Astrocyte (in vitro differentiated cells and primary cell): ENCODE results near the gene MIEF1. TPM values are rescaled to one million over a fixed set of nuclear protein-coding genes. Genes with fewer than 3 reads are reported as not detected.

ENCODE experiments used
- DNase-seq: peaks from one replicate; pipeline ENCODE4 v3.0.0-alpha.2; 2010; ENCODE audit warnings: low read depth
- FAIRE-seq: peaks from 2 replicates; lab custom pipeline; 2011; peaks lifted over from hg19 to GRCh38; lab: Jason Lieb, UNC
- H2AFZ ChIP-seq: 2 replicates; pipeline ENCODE4 v1.6.0; 2012; ENCODE audit warnings: low read depth, low read length, inconsistent platforms
- H3K27ac ChIP-seq: 2 replicates; pipeline ENCODE4 v1.5.1; 2011; ENCODE audit warnings: low read depth, low read length, inconsistent platforms
- H3K27me3 ChIP-seq: 2 replicates; pipeline ENCODE4 v1.6.0; 2011; ENCODE audit warnings: low read length, inconsistent platforms; ENCODE audit not compliant: insufficient read depth
- H3K36me3 ChIP-seq: 2 replicates; pipeline ENCODE4 v1.5.1; 2011; ENCODE audit warnings: low read length, inconsistent platforms; ENCODE audit not compliant: insufficient read depth
- H3K4me1 ChIP-seq: 2 replicates; pipeline ENCODE4 v1.5.1; 2011; ENCODE audit warnings: low read length, inconsistent platforms; ENCODE audit not compliant: insufficient read depth
- H3K4me2 ChIP-seq: 2 replicates; pipeline ENCODE4 v1.6.0; 2012; ENCODE audit warnings: low read length, inconsistent platforms
- H3K4me3 ChIP-seq: 2 replicates; pipeline ENCODE4 v1.5.1; 2011; ENCODE audit warnings: low read depth, mild to moderate bottlenecking, low read length, inconsistent platforms; ENCODE audit not compliant: insufficient read depth
- H3K79me2 ChIP-seq: 2 replicates; pipeline ENCODE4 v1.6.0; 2012; ENCODE audit warnings: mild to moderate bottlenecking, low read length, inconsistent platforms; ENCODE audit not compliant: insufficient read depth
- H3K9ac ChIP-seq: 2 replicates; pipeline ENCODE4 v1.6.0; 2012; ENCODE audit warnings: mild to moderate bottlenecking, low read length, inconsistent platforms
- H3K9me3 ChIP-seq: 2 replicates; pipeline ENCODE4 v1.5.1; 2012; ENCODE audit warnings: low read depth, mild to moderate bottlenecking, low read length, inconsistent platforms; ENCODE audit not compliant: insufficient read depth
- H4K20me1 ChIP-seq: 2 replicates; pipeline ENCODE4 v1.6.0; 2012; ENCODE audit warnings: low read length, inconsistent platforms; ENCODE audit not compliant: insufficient read depth
- H3K27ac Mint-ChIP-seq: one replicate; pipeline ENCODE4 v1.8.0; 2021; ENCODE audit warnings: mild to moderate bottlenecking, mixed read lengths; ENCODE audit not compliant: unreplicated experiment
- H3K27me3 Mint-ChIP-seq: one replicate; pipeline ENCODE4 v1.8.0; 2021; ENCODE audit warnings: low read depth, mixed read lengths; ENCODE audit not compliant: unreplicated experiment
- H3K36me3 Mint-ChIP-seq: one replicate; pipeline ENCODE4 v1.8.0; 2021; ENCODE audit warnings: low read depth, mixed read lengths; ENCODE audit not compliant: unreplicated experiment
- H3K4me1 Mint-ChIP-seq: one replicate; pipeline ENCODE4 v1.8.0; 2021; ENCODE audit warnings: low read depth, mixed read lengths; ENCODE audit not compliant: unreplicated experiment
- H3K4me3 Mint-ChIP-seq: one replicate; pipeline ENCODE4 v1.8.0; 2021; ENCODE audit warnings: mild to moderate bottlenecking, moderate library complexity, mixed read lengths; ENCODE audit not compliant: unreplicated experiment
- H3K9me3 Mint-ChIP-seq: one replicate; pipeline ENCODE4 v1.8.0; 2021; ENCODE audit warnings: mild to moderate bottlenecking, mixed read lengths; ENCODE audit not compliant: unreplicated experiment
- CTCF ChIP-seq: IDR thresholded peaks from 2 replicates; pipeline ENCODE4 v1.5.1; 2011; ENCODE audit warnings: low read depth, mild to moderate bottlenecking, inconsistent platforms, low read length, moderate library complexity; ENCODE audit not compliant: insufficient read depth
- EZH2 ChIP-seq: IDR thresholded peaks from 2 replicates; pipeline ENCODE4 v1.6.1; 2012; ENCODE audit warnings: mild to moderate bottlenecking, low read length, inconsistent platforms; ENCODE audit not compliant: insufficient read depth
- total RNA-seq: library from RNA; stranded (reverse); gene quantifications from 2 replicates; pipeline ENCODE4 v1.2.1, GENCODE V29; 2021

Gene MIEF1
- total RNA-seq, 1 donor from 2014 or later = 35.6 TPM

GRCh38 chr22:39510529-39511149 lies 8.5 kb downstream of the MIEF1 start:
- Histone ChIP-seq H3K27ac (no peak overlapping the region), H3K27me3 (no peaks in the 10 kb centered on the region), H3K9ac (no peak overlapping the region), H3K4me1 (peaks cover 9% of the 10 kb centered on the region), H3K36me3 (peaks cover 39% of the 10 kb centered on the region), H3K9me3 (no peaks in the 10 kb centered on the region), H3K4me2 (no peak overlapping the region), H4K20me1 (peaks cover 64% of the 10 kb centered on the region), H3K4me3 (no peak overlapping the region), H3K79me2 (peaks cover 66% of the 10 kb centered on the region), H2AFZ (no peak overlapping the region)
- Mint-ChIP-seq H3K27ac (no peak overlapping the region), H3K36me3 (peaks cover 25% of the 10 kb centered on the region), H3K4me1 (no peaks in the 10 kb centered on the region), H3K9me3 (no peaks in the 10 kb centered on the region), H3K27me3 (no peaks in the 10 kb centered on the region), H3K4me3 (no peak overlapping the region)
- no peak for FAIRE-seq
- TF ChIP-seq CTCF (no peak), EZH2 (no peak)
- no peak for DNase-seq

GRCh38 chr22:39511226-39511625 lies 9.1 kb downstream of the MIEF1 start:
- H3K9me3 ChIP-seq = no peaks in the 10 kb centered on the region
- DNase-seq = no peak
- Mint-ChIP-seq H3K4me3 (no peak overlapping the region), H3K9me3 (no peaks in the 10 kb centered on the region), H3K27me3 (no peaks in the 10 kb centered on the region), H3K4me1 (no peaks in the 10 kb centered on the region), H3K27ac (no peak overlapping the region), H3K36me3 (peaks cover 21% of the 10 kb centered on the region)
- H4K20me1 ChIP-seq = peaks cover 62% of the 10 kb centered on the region
- no peaks in the 10 kb centered on the region for H3K27me3 ChIP-seq
- peaks cover 9% of the 10 kb centered on the region for H3K4me1 ChIP-seq
- H3K79me2 ChIP-seq = peaks cover 66% of the 10 kb centered on the region
- H3K9ac ChIP-seq = no peak overlapping the region
- TF ChIP-seq CTCF (no peak), EZH2 (no peak)
- H3K27ac ChIP-seq = no peak overlapping the region
- no peak overlapping the region for H3K4me2 ChIP-seq
- peaks cover 36% of the 10 kb centered on the region for H3K36me3 ChIP-seq
- H3K4me3 ChIP-seq = no peak overlapping the region
- FAIRE-seq = no peak
- H2AFZ ChIP-seq = no peak overlapping the region

- peaks cover 19% of the 10 kb centered on the region for H3K36me3 Mint-ChIP-seq
- Histone ChIP-seq H3K79me2 (peaks cover 64% of the 10 kb centered on the region), H2AFZ (no peak overlapping the region), H3K4me3 (no peak overlapping the region), H3K27ac (no peak overlapping the region), H3K9me3 (no peaks in the 10 kb centered on the region), H3K36me3 (peaks cover 29% of the 10 kb centered on the region), H3K27me3 (no peaks in the 10 kb centered on the region), H3K4me1 (peaks cover 9% of the 10 kb centered on the region), H3K9ac (no peak overlapping the region), H3K4me2 (no peak overlapping the region), H4K20me1 (peaks cover 61% of the 10 kb centered on the region)
- TF ChIP-seq CTCF (no peak), EZH2 (no peak)
- H3K27me3 Mint-ChIP-seq = no peaks in the 10 kb centered on the region
- H3K4me3 Mint-ChIP-seq = no peak overlapping the region
- H3K27ac Mint-ChIP-seq = no peak overlapping the region
- H3K9me3 Mint-ChIP-seq = no peaks in the 10 kb centered on the region
- FAIRE-seq = no peak
- H3K4me1 Mint-ChIP-seq = no peaks in the 10 kb centered on the region
- no peak for DNase-seq
These were observed 9.9 kb downstream of the MIEF1 start for GRCh38 chr22:39512026-39512425.
